ENCODE measurements around the gene FHIP2A.

DNA sequence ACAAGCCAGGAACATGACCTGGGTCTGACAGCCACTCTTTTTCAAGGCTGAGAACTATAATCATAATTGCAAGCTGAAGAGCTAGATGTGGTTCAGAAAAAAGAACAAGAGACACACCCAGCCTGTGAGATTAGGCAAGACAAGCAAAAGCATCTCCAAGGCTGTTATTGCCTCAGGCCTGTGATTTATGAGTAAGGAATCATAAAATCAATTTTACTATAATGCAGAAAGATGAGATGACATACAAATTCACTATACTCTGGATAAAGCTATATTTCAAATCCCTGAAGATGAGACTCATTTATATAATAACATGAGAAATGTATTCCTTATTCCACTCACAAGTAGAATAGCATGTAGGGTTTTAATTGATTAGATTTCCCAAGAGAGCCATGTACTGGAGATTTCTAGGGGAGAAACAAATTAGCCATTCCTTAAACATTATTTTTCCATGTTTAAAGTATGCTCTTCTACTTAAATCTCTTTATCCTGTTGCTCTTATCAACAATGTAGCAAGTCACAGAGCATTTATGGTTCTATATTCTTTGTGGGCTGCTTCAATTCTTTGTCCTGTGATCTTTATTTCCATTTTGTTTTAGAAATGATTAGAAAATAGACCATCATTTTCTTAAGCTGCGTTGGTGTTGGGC is 47.4 kb downstream of the FHIP2A start:
- no peak for TF ChIP-seq ELF4 (IDR thresholded peaks at IDR 0.05)
- no peak for TF ChIP-seq FOXK2 (IDR thresholded peaks at IDR 0.05)
- TF ChIP-seq LEF1 (IDR thresholded peaks at IDR 0.05; ENCODE audit: borderline replicate concordance): no peak
- no peak for TF ChIP-seq BHLHE40 (IDR thresholded peaks at IDR 0.05; ENCODE audit: borderline replicate concordance)
- TF ChIP-seq SP1 (IDR thresholded peaks at IDR 0.05): no peak
- no peak for TF ChIP-seq NFRKB (IDR thresholded peaks at IDR 0.05)
- TF ChIP-seq, protein P1, sequence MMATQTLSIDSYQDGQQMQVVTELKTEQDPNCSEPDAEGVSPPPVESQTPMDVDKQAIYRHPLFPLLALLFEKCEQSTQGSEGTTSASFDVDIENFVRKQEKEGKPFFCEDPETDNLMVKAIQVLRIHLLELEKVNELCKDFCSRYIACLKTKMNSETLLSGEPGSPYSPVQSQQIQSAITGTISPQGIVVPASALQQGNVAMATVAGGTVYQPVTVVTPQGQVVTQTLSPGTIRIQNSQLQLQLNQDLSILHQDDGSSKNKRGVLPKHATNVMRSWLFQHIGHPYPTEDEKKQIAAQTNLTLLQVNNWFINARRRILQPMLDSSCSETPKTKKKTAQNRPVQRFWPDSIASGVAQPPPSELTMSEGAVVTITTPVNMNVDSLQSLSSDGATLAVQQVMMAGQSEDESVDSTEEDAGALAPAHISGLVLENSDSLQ (IDR thresholded peaks at IDR 0.05): 0 out of 2 replicates have a peak, but pooled peaks have one; percentile 8
- TF ChIP-seq ZNF384 (IDR thresholded peaks at IDR 0.05): no peak
- TF ChIP-seq FOXA1 (IDR thresholded peaks at IDR 0.05): no peak
- no peak for TF ChIP-seq SUZ12 (IDR thresholded peaks at IDR 0.05)
- no peak for TF ChIP-seq FOXM1 (IDR thresholded peaks at IDR 0.05; ENCODE audit: borderline replicate concordance)
